Ishikawa (cell line): ENCODE results near the gene WWOX.

Source experiments
- CEBPB ChIP-seq: IDR thresholded peaks from 2 replicates; pipeline ENCODE4 v1.6.1; 2012
- CREB1 ChIP-seq: IDR thresholded peaks from 2 replicates; pipeline ENCODE4 v1.6.1; 2012; ENCODE audit warnings: low read depth
- EGR1 ChIP-seq: IDR thresholded peaks from 2 replicates; pipeline ENCODE4 v1.6.1; 2012
- EP300 ChIP-seq: IDR thresholded peaks from 2 replicates; pipeline ENCODE4 v1.6.1; 2012; ENCODE audit warnings: borderline replicate concordance
- FOXM1 ChIP-seq: IDR thresholded peaks from 2 replicates; pipeline ENCODE4 v1.6.1; 2012; ENCODE audit warnings: low read depth, borderline replicate concordance
- NFIC ChIP-seq: IDR thresholded peaks from 2 replicates; pipeline ENCODE4 v1.6.1; 2012
- RAD21 ChIP-seq: IDR thresholded peaks from 2 replicates; pipeline ENCODE4 v1.6.1; 2012; ENCODE audit warnings: low read depth
- TAF1 ChIP-seq: IDR thresholded peaks from 2 replicates; pipeline ENCODE4 v1.6.1; 2012; ENCODE audit warnings: low read depth, mild to moderate bottlenecking
- TCF12 ChIP-seq: IDR thresholded peaks from 2 replicates; pipeline ENCODE4 v1.6.1; 2012; ENCODE audit warnings: low read depth
- TEAD4 ChIP-seq: IDR thresholded peaks from 2 replicates; pipeline ENCODE4 v1.6.1; 2012
- YY1 ChIP-seq: IDR thresholded peaks from 2 replicates; pipeline ENCODE4 v1.6.1; 2012; ENCODE audit warnings: low read depth
- ZBTB7A ChIP-seq: IDR thresholded peaks from 2 replicates; pipeline ENCODE4 v1.6.1; 2012; ENCODE audit warnings: low read depth
- TF ChIP-seq, protein P1 (sequence below): IDR thresholded peaks from 2 replicates; pipeline ENCODE4 v1.6.1; 2012; ENCODE audit warnings: low read depth, mild to moderate bottlenecking
- TF ChIP-seq, protein P2 (sequence below): IDR thresholded peaks from 2 replicates; pipeline ENCODE4 v1.6.1; 2012
- TF ChIP-seq, protein P3 (sequence below): IDR thresholded peaks from 2 replicates; pipeline ENCODE4 v1.6.1; 2012

The WWOX gene

DNA sequence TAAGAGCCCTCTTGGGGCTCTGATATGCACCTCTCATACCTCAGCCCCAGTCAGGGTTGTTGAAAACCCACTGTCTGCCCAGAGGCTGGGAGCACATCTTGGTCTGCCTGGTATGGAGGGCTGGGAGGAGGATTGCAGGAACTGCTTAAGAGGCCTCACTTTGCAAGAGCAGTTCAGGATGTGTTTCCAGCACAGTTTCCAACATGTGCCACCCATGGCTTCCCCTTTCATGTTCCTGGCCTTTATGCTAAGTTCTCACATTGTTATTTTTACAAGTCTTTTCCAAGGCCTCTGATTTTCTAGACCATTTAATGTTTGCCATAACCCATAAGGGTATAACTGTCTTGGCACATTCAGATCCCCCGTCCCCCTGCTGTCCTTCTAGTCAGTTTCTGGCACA is 155.4 kb downstream of the WWOX start:
- no peak for TF ChIP-seq RAD21
- TF ChIP-seq EGR1: no peak
- TF ChIP-seq TCF12: no peak
- TF ChIP-seq TEAD4: no peak
- no peak for TF ChIP-seq NFIC
- TF ChIP-seq EP300: no peak
- TF ChIP-seq, protein P1, sequence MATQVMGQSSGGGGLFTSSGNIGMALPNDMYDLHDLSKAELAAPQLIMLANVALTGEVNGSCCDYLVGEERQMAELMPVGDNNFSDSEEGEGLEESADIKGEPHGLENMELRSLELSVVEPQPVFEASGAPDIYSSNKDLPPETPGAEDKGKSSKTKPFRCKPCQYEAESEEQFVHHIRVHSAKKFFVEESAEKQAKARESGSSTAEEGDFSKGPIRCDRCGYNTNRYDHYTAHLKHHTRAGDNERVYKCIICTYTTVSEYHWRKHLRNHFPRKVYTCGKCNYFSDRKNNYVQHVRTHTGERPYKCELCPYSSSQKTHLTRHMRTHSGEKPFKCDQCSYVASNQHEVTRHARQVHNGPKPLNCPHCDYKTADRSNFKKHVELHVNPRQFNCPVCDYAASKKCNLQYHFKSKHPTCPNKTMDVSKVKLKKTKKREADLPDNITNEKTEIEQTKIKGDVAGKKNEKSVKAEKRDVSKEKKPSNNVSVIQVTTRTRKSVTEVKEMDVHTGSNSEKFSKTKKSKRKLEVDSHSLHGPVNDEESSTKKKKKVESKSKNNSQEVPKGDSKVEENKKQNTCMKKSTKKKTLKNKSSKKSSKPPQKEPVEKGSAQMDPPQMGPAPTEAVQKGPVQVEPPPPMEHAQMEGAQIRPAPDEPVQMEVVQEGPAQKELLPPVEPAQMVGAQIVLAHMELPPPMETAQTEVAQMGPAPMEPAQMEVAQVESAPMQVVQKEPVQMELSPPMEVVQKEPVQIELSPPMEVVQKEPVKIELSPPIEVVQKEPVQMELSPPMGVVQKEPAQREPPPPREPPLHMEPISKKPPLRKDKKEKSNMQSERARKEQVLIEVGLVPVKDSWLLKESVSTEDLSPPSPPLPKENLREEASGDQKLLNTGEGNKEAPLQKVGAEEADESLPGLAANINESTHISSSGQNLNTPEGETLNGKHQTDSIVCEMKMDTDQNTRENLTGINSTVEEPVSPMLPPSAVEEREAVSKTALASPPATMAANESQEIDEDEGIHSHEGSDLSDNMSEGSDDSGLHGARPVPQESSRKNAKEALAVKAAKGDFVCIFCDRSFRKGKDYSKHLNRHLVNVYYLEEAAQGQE: no peak
- no peak for TF ChIP-seq CREB1

DNA sequence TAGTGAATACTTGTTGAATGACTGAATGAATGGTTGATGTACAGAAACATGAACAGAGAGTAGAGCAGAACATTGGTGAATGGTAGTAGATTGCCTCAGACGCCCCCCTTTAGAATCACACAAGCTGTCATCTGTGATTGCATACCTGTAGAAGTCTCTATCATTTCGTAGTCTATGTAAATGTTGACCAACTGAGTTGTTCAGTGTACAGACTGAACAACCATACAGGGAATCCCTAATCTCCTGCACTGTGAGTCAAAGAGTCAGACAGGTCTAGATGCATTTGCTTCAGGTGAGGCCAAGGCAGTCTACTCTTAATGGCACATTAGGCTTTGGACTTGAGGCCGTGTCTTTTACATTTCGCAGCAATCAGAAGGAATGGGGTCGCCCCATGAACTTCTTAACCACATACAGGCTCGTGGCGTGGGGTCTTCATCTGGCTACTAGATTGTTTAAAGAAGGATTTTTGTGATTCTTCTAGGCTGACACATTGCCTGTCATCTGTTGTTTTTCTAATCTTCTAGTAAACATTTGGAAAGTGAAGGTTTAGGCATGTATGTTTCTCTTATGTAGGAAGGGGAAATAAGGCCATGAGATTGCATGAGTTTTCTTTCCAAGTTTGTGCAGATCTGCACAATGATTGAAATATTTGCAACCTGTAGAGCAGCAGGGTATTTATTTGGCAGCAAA is 157.4 kb downstream of the WWOX start:
- TF ChIP-seq, protein P2, sequence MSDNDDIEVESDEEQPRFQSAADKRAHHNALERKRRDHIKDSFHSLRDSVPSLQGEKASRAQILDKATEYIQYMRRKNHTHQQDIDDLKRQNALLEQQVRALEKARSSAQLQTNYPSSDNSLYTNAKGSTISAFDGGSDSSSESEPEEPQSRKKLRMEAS: no peak
- TF ChIP-seq TEAD4 (no peak), CREB1 (no peak), EGR1 (no peak), TCF12 (no peak), ZBTB7A (no peak), TAF1 (no peak), NFIC (no peak), YY1 (no peak), EP300 (no peak), CEBPB (no peak), FOXM1 (no peak), RAD21 (no peak)
- TF ChIP-seq, protein P3, sequence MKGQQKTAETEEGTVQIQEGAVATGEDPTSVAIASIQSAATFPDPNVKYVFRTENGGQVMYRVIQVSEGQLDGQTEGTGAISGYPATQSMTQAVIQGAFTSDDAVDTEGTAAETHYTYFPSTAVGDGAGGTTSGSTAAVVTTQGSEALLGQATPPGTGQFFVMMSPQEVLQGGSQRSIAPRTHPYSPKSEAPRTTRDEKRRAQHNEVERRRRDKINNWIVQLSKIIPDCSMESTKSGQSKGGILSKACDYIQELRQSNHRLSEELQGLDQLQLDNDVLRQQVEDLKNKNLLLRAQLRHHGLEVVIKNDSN: no peak
- TF ChIP-seq, protein P1: no peak

DNA sequence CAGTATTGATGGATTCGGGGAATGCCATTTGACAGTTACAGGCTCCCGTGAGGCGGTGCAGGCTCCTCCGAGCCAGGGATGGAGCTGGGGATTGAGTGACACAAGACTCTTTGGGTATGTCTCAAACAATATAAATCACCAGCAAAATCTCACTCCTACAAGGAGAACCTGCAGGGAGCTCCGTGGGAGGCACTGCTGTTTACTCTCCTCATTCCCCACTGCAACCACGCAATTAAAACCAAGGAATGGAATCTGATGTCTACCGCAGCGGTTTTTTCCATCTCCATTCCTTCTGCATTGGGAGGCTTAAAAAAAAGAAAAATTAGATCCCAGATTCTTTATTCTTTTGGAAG is 157.9 kb downstream of the WWOX start:
- TF ChIP-seq NFIC: no peak
- no peak for TF ChIP-seq CREB1
- TF ChIP-seq, protein P3: no peak
- TF ChIP-seq, protein P2: no peak

DNA sequence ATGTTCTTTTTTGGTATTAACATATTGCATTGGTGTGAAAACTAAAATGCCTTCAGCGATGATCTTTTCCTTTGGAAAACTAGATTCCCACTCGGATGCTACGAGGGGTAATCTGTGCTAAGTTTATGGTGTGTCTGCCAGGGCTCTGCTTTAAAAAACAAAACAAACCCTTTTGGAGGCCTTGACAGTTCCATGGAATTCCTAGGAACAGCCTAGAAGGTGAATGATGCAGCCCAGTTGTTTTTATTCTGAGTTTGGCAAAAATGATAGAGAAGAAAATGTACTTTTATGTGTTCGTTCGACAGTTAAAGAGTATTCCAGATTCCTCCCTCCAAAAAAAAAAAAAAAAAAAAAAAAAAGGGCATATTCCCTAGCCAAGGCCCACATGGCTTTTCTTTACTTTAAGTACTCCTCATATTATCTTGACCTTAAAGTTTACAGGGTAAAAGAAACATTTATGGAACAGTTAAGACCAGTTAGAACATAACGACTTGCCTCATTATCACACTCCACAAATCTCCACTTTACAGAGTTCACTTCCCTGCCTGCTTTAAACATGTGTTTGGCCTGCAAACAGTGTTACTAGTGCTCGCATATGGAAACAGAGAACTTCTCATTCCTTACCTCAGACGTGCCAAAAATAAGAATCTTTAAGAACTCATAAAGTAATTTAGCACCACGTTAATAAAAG is 159.1 kb downstream of the WWOX start:
- no peak for TF ChIP-seq CREB1
- no peak for TF ChIP-seq NFIC

DNA sequence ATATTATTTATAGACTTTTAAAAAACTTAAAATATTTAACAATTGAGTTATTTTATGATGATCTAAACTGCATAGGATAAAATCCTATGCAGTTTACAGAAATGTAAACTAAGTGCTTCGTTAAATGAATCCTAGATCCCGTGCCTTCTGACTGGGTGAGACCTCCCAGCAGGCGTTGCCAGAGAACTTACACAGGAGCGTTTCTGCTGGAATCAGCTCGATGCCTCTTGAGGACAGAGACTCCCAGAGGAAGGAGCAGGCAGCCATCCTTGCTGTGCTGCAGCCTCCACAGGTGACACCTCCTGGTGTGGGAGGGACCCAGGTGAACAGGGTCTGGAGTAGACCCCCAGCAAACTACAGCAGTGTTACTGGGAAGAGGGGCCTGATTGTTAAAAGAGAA is 160.4 kb downstream of the WWOX start:
- TF ChIP-seq TCF12 (no peak), CREB1 (no peak), RAD21 (no peak), EGR1 (no peak), ZBTB7A (no peak), NFIC (no peak), EP300 (no peak), TEAD4 (no peak), TAF1 (no peak), CEBPB (no peak), FOXM1 (no peak), YY1 (no peak)
- TF ChIP-seq, protein P1: no peak
- TF ChIP-seq, protein P3: no peak
- TF ChIP-seq, protein P2: no peak
